ENCODE data around the gene COX10. TPM values are rescaled to one million over a fixed set of nuclear protein-coding genes. Genes with fewer than 3 reads are reported as not detected.

The COX10 gene
- total RNA-seq, 1 experiment from 2014 or later = 13.4 TPM

DNA sequence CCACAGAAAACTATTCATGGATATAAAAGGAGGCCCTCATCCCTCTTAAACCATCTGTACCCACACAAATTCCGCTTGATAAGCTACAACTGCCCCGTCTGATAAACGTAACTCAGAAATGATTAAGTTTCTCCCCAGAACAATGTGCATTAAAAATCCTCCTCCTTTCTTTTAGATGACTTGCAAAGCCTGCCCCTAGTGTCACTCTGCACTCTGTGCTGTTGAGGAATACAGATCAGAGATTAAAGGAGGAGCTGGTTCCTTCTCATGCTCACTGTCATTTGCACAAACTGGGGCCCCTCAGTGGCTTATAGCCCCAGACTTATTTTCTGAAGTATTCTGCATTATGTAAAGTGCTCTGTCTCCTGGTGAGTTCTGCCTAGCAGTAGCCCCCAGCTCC, 134.1 kb downstream of the COX10 start:
- no TSS peak for BruUV-seq (replicated peaks)
- Histone ChIP-seq H3K36me3 (ENCODE audit: control insufficient read depth, insufficient read depth, low read length) (no peaks in the 10 kb centered on the region), H3K4me1 (ENCODE audit: control insufficient read depth, insufficient read depth, low read length) (no peaks in the 10 kb centered on the region), H3K27me3 (ENCODE audit: control insufficient read depth, insufficient read depth, low read length) (no peaks in the 10 kb centered on the region), H3K4me3 (ENCODE audit: low read depth in 2 of 2, low read length in 2 of 2) (no peak overlapping the region), H3K27ac (ENCODE audit: low read length) (no peak overlapping the region), H3K9me3 (ENCODE audit: control insufficient read depth, insufficient read depth, low read depth, low read length) (no peaks in the 10 kb centered on the region)
- no peak for DNase-seq (ENCODE audit: low read depth, low spot score)
- POLR2A ChIA-PET = no interaction called here
- TF ChIP-seq, protein P1, sequence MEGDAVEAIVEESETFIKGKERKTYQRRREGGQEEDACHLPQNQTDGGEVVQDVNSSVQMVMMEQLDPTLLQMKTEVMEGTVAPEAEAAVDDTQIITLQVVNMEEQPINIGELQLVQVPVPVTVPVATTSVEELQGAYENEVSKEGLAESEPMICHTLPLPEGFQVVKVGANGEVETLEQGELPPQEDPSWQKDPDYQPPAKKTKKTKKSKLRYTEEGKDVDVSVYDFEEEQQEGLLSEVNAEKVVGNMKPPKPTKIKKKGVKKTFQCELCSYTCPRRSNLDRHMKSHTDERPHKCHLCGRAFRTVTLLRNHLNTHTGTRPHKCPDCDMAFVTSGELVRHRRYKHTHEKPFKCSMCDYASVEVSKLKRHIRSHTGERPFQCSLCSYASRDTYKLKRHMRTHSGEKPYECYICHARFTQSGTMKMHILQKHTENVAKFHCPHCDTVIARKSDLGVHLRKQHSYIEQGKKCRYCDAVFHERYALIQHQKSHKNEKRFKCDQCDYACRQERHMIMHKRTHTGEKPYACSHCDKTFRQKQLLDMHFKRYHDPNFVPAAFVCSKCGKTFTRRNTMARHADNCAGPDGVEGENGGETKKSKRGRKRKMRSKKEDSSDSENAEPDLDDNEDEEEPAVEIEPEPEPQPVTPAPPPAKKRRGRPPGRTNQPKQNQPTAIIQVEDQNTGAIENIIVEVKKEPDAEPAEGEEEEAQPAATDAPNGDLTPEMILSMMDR (IDR thresholded peaks at IDR 0.05) = peak; percentile 36
- no peak for TF ChIP-seq SIN3A (IDR thresholded peaks at IDR 0.05; ENCODE audit: borderline replicate concordance, insufficient read depth, low read depth, low read length)
- in situ Hi-C loops (cut with HindIII; ENCODE audit: low pct_unique_long_range_greater_than_20kb, low sequenced_read_pairs) (no loop called here), intact Hi-C loops (cut with micrococcal nuclease; ENCODE audit: unreplicated experiment) (no loop called here)
- ATAC-seq = no peak
- CTCF ChIA-PET = no interaction called here

DNA sequence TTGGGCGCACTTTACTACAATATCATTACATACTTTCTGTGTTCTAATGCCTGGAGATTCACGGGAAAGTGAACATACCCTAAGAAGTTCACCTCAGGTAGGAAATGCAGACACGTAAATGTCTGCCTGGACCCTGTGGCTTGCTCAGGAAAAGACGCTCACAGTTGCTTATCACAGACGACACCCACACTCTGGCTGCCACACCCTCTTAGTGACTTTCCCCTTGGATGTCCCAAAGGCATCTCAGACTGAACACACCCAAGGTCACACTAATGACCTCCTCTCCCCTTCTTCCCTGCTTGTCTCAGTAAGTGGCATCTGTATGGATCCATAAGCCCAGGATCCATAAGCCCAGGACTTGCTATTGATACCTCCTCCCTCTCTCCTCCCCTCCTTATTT, 134.8 kb downstream of the COX10 start:
- no peaks in the 10 kb centered on the region for H3K36me3 ChIP-seq (ENCODE audit: control insufficient read depth, insufficient read depth, low read length)
- no peak overlapping the region for H3K27ac ChIP-seq (ENCODE audit: low read length)
- no peak for TF ChIP-seq POLR2AphosphoS5 (IDR thresholded peaks at IDR 0.05; ENCODE audit: low read depth, low read length)
- TF ChIP-seq, protein P1 (IDR thresholded peaks at IDR 0.05) = no peak
- TF ChIP-seq SIN3A (IDR thresholded peaks at IDR 0.05; ENCODE audit: borderline replicate concordance, insufficient read depth, low read depth, low read length) = no peak
- TF ChIP-seq, protein P2, sequence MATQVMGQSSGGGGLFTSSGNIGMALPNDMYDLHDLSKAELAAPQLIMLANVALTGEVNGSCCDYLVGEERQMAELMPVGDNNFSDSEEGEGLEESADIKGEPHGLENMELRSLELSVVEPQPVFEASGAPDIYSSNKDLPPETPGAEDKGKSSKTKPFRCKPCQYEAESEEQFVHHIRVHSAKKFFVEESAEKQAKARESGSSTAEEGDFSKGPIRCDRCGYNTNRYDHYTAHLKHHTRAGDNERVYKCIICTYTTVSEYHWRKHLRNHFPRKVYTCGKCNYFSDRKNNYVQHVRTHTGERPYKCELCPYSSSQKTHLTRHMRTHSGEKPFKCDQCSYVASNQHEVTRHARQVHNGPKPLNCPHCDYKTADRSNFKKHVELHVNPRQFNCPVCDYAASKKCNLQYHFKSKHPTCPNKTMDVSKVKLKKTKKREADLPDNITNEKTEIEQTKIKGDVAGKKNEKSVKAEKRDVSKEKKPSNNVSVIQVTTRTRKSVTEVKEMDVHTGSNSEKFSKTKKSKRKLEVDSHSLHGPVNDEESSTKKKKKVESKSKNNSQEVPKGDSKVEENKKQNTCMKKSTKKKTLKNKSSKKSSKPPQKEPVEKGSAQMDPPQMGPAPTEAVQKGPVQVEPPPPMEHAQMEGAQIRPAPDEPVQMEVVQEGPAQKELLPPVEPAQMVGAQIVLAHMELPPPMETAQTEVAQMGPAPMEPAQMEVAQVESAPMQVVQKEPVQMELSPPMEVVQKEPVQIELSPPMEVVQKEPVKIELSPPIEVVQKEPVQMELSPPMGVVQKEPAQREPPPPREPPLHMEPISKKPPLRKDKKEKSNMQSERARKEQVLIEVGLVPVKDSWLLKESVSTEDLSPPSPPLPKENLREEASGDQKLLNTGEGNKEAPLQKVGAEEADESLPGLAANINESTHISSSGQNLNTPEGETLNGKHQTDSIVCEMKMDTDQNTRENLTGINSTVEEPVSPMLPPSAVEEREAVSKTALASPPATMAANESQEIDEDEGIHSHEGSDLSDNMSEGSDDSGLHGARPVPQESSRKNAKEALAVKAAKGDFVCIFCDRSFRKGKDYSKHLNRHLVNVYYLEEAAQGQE (IDR thresholded peaks at IDR 0.05; ENCODE audit: insufficient read depth in 1 of 2, low read depth in 2 of 2, low read length in 1 of 2) = no peak
- TF ChIP-seq TCF7L2 (IDR thresholded peaks at IDR 0.05; ENCODE audit: low read depth, low read length) = no peak
- ChIA-PET POLR2A (no interaction called here), CTCF (no interaction called here)
- H3K4me1 ChIP-seq (ENCODE audit: control insufficient read depth, insufficient read depth, low read length) = no peaks in the 10 kb centered on the region
- intact Hi-C loops (cut with micrococcal nuclease; ENCODE audit: unreplicated experiment) (no loop called here), in situ Hi-C loops (cut with HindIII; ENCODE audit: low pct_unique_long_range_greater_than_20kb, low sequenced_read_pairs) (no loop called here)
- ATAC-seq (no peak), DNase-seq (ENCODE audit: low read depth, low spot score) (no peak)
- H3K4me3 ChIP-seq (ENCODE audit: low read depth in 2 of 2, low read length in 2 of 2) = no peak overlapping the region
- H3K27me3 ChIP-seq (ENCODE audit: control insufficient read depth, insufficient read depth, low read length) = no peaks in the 10 kb centered on the region
- no peaks in the 10 kb centered on the region for H3K9me3 ChIP-seq (ENCODE audit: control insufficient read depth, insufficient read depth, low read depth, low read length)
- BruUV-seq (replicated peaks) = no TSS peak

DNA sequence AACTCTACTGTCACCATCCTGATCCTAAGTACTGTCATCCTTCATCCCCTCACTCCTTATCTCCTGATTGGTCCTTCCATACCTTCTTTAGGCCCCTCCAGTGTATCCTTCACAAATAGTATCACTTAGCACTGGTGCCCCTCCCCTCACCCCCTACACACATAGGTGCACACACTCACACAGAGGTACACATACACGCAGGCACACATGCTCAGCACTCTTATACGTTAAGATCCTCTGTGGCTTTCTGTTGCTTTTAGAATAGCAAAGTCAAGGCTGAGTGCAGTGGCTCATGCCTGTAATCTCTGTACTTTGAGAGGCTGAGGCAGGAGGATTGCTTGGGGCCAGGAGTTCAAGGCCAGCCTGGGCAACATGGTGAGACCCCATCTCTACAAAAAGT, 135.2 kb downstream of the COX10 start:
- in situ Hi-C loops (cut with HindIII; ENCODE audit: low pct_unique_long_range_greater_than_20kb, low sequenced_read_pairs) (no loop called here), intact Hi-C loops (cut with micrococcal nuclease; ENCODE audit: unreplicated experiment) (no loop called here)
- POLR2A ChIA-PET = no interaction called here
- TF ChIP-seq, protein P1 (IDR thresholded peaks at IDR 0.05) = no peak
- TF ChIP-seq POLR2AphosphoS5 (IDR thresholded peaks at IDR 0.05; ENCODE audit: low read depth, low read length) = no peak
- TF ChIP-seq, protein P2 (IDR thresholded peaks at IDR 0.05; ENCODE audit: insufficient read depth in 1 of 2, low read depth in 2 of 2, low read length in 1 of 2) = no peak
- BruUV-seq (replicated peaks) = no TSS peak
- no peaks in the 10 kb centered on the region for H3K4me1 ChIP-seq (ENCODE audit: control insufficient read depth, insufficient read depth, low read length)
- no peaks in the 10 kb centered on the region for H3K9me3 ChIP-seq (ENCODE audit: control insufficient read depth, insufficient read depth, low read depth, low read length)
- H3K4me3 ChIP-seq (ENCODE audit: low read depth in 2 of 2, low read length in 2 of 2) = no peak overlapping the region
- H3K27me3 ChIP-seq (ENCODE audit: control insufficient read depth, insufficient read depth, low read length) = no peaks in the 10 kb centered on the region
- CTCF ChIA-PET = no interaction called here
- no peak overlapping the region for H3K27ac ChIP-seq (ENCODE audit: low read length)
- no peak for ATAC-seq
- no peak for DNase-seq (ENCODE audit: low read depth, low spot score)
- H3K36me3 ChIP-seq (ENCODE audit: control insufficient read depth, insufficient read depth, low read length) = no peaks in the 10 kb centered on the region
